GM23248 (cell line): ENCODE results near the gene TTC8. TPM values are rescaled to one million over a fixed set of nuclear protein-coding genes. Genes with fewer than 3 reads are reported as not detected.
"Not testable (repeated sequence)": the region's sequence is repeated elsewhere in the genome, so short reads cannot be mapped to it uniquely, and the experiment has no call there.

Source experiments
- DNase-seq: peaks from one replicate; pipeline ENCODE4 v3.0.0-alpha.2; 2015
- H2AFZ ChIP-seq: fragments of 200-600 bp; sonication (generic); 2 replicates; pipeline ENCODE4 v1.6.1; 2016; ENCODE audit warnings: antibody characterized with exemption
- H3F3A ChIP-seq: fragments of 200-600 bp; sonication (generic); 2 replicates; pipeline ENCODE4 v1.6.1; 2016; ENCODE audit warnings: mild to moderate bottlenecking, antibody characterized with exemption, mixed run types; ENCODE audit not compliant: insufficient read depth
- H3K27ac ChIP-seq: fragments of 200-600 bp; sonication (generic); 2 replicates; pipeline ENCODE4 v1.5.1; 2016; ENCODE audit warnings: mild to moderate bottlenecking
- H3K27me3 ChIP-seq: fragments of 200-600 bp; sonication (generic); replicated peaks from 2 replicates; pipeline ENCODE4 v1.6.1; 2016; ENCODE audit warnings: mild to moderate bottlenecking; ENCODE audit not compliant: insufficient read depth
- H3K36me3 ChIP-seq: fragments of 200-600 bp; sonication (generic); 2 replicates; pipeline ENCODE4 v1.6.1; 2016; ENCODE audit warnings: low read depth, mild to moderate bottlenecking
- H3K4me1 ChIP-seq: fragments of 200-600 bp; sonication (generic); 2 replicates; pipeline ENCODE4 v1.6.1; 2016; ENCODE audit warnings: mild to moderate bottlenecking; ENCODE audit not compliant: insufficient read depth
- H3K4me2 ChIP-seq: fragments of 200-600 bp; sonication (generic); one replicate; pipeline ENCODE4 v1.6.1; 2016; ENCODE audit warnings: mild to moderate bottlenecking; ENCODE audit not compliant: unreplicated experiment
- H3K4me3 ChIP-seq: fragments of 200-600 bp; sonication (generic); 2 replicates; pipeline ENCODE4 v1.5.1; 2016; ENCODE audit warnings: mild to moderate bottlenecking
- H3K79me2 ChIP-seq: fragments of 200-600 bp; sonication (generic); 2 replicates; pipeline ENCODE4 v1.6.1; 2016; ENCODE audit warnings: mild to moderate bottlenecking; ENCODE audit not compliant: insufficient read depth
- H3K9ac ChIP-seq: fragments of 200-600 bp; sonication (generic); 2 replicates; pipeline ENCODE4 v1.6.1; 2016; ENCODE audit warnings: mild to moderate bottlenecking
- H3K9me2 ChIP-seq: fragments of 200-600 bp; sonication (generic); 2 replicates; pipeline ENCODE4 v1.6.1; 2016; ENCODE audit warnings: mixed run types, mild to moderate bottlenecking, moderate library complexity; ENCODE audit not compliant: insufficient read depth
- H3K9me3 ChIP-seq: fragments of 200-600 bp; sonication (generic); one replicate; pipeline ENCODE4 v1.6.1; 2017; ENCODE audit warnings: low read depth
- H4K20me1 ChIP-seq: fragments of 200-600 bp; sonication (generic); 2 replicates; pipeline ENCODE4 v1.6.0; 2016; ENCODE audit not compliant: insufficient read depth
- EZH2 ChIP-seq: fragments of 200-600 bp; sonication (generic); IDR thresholded peaks from 2 replicates; pipeline ENCODE4 v1.6.1; 2018; ENCODE audit warnings: antibody characterized with exemption, mild to moderate bottlenecking; ENCODE audit not compliant: insufficient read depth, poor library complexity, severe bottlenecking
- EZH2phosphoT487 ChIP-seq: fragments of 200-600 bp; sonication (generic); IDR thresholded peaks from 2 replicates; pipeline ENCODE4 v1.6.1; 2018; ENCODE audit warnings: antibody characterized with exemption, moderate library complexity, mild to moderate bottlenecking, low read depth; ENCODE audit not compliant: insufficient read depth
- WGBS, 2 experiments: methylation state at CpG; one replicate each; pipeline ENCODE4 v1.1.6; 2015 to 2017; ENCODE audit warnings: low lambda C conversion rate in 2 of 2, low coverage in 1 of 2; ENCODE audit errors: missing lambda C conversion rate in 2 of 2; 5-methylcytosine and 5-hydroxymethylcytosine counted together
- in situ Hi-C: fragments of 300-500 bp; cut with MboI; formaldehyde crosslinking; loops from 2 replicates; pipeline ENCODE4 v1.15.0; 2020
- polyA plus RNA-seq: library from polyadenylated mRNA; unstranded; fragments of >200 nt; fragmentation: Nextera tagmentation; extraction: Ambion mirVana; gene quantifications from 2 replicates; pipeline ENCODE4 v1.2.1, GENCODE V29; 2016
- total RNA-seq: library from RNA; depleted of rRNA; stranded (reverse); fragments of >200 nt; shearing (Covaris generic); gene quantifications from 2 replicates; pipeline ENCODE4 v1.2.3, GENCODE V29; 2014; rRNA removed

Gene TTC8
- 47.7 and 49.4 TPM in 2 replicates for total RNA-seq
- 37.7 and 38.3 TPM in 2 replicates for polyA plus RNA-seq

- no peaks in the 10 kb centered on the region for H3K36me3 ChIP-seq
- peak within 1 kb of the TSS; percentile 99 for H2AFZ ChIP-seq
- no peaks in the 10 kb centered on the region for H3K9me2 ChIP-seq
- H3F3A ChIP-seq, result no peaks in the 10 kb centered on the region; the same call in 1 of the 2 replicates
- 1 to 2% methylated on average over 50 of the region's 50 CpGs for WGBS, 2 experiments
- TF ChIP-seq EZH2phosphoT487 (no peak), EZH2 (no peak)
- H3K27me3 ChIP-seq, result no peaks in the 10 kb centered on the region
- H3K9ac ChIP-seq, result peak within 1 kb of the TSS; percentile 94
- no peaks in the 10 kb centered on the region for H3K9me3 ChIP-seq
- peak within 1 kb of the TSS; percentile 92 for H3K4me3 ChIP-seq
- in situ Hi-C loops, result no loop called here
- no peaks in the 10 kb centered on the region for H4K20me1 ChIP-seq
- DNase-seq, result peak; percentile 97
- peaks cover 20% of the 10 kb centered on the region for H3K4me1 ChIP-seq
- H3K4me2 ChIP-seq, result peak within 1 kb of the TSS; percentile 92
- peaks cover 48% of the 10 kb centered on the region for H3K79me2 ChIP-seq
- peak within 1 kb of the TSS; percentile 93 for H3K27ac ChIP-seq
These were observed at the start of gene TTC8 for GRCh38 chr14:88824314-88825077. TSS of gene TTC8 (plus strand) at chr14:88824651. CDS start at chr14:88824708, 57 bp downstream.

- WGBS, 2 experiments, result 43 to 46% methylated on average over 3 of the region's 3 CpGs
- Histone ChIP-seq H3K4me1 (no peaks in the 10 kb centered on the region), H3K4me3 (no peak overlapping the region), H3K9me3 (no peaks in the 10 kb centered on the region), H3F3A (no peaks in the 10 kb centered on the region), H3K27ac (no peak overlapping the region), H4K20me1 (no peaks in the 10 kb centered on the region), H3K27me3 (peaks cover 19% of the 10 kb centered on the region; the same call in 1 of the 2 replicates), H2AFZ (no peak overlapping the region), H3K79me2 (no peaks in the 10 kb centered on the region), H3K9me2 (no peaks in the 10 kb centered on the region), H3K36me3 (no peaks in the 10 kb centered on the region), H3K4me2 (no peak overlapping the region), H3K9ac (no peak overlapping the region)
- TF ChIP-seq EZH2phosphoT487 (no peak), EZH2 (no peak)
- no peak for DNase-seq
- in situ Hi-C loops, result no loop called here
These were observed 48.9 kb upstream of the TTC8 start for GRCh38 chr14:88775532-88775931.

GRCh38 chr14:88785911-88786310 lies 38.5 kb upstream of the TTC8 start:
- Histone ChIP-seq H3K27ac (no peak overlapping the region), H3K4me2 (no peak overlapping the region), H3K4me1 (no peaks in the 10 kb centered on the region), H3K9me3 (no peaks in the 10 kb centered on the region), H3K36me3 (no peaks in the 10 kb centered on the region), H4K20me1 (no peaks in the 10 kb centered on the region), H3K79me2 (no peaks in the 10 kb centered on the region), H3K4me3 (no peak overlapping the region), H3F3A (no peaks in the 10 kb centered on the region), H3K9ac (no peak overlapping the region), H3K9me2 (no peaks in the 10 kb centered on the region), H3K27me3 (peaks cover 35% of the 10 kb centered on the region), H2AFZ (no peak overlapping the region)
- no peak for DNase-seq
- TF ChIP-seq EZH2phosphoT487, result no peak
- no peak for TF ChIP-seq EZH2
- 38 to 51% methylated on average over 1 of the region's 1 CpG for WGBS, 2 experiments
- in situ Hi-C loops, result no loop called here

- no peaks in the 10 kb centered on the region for H3K36me3 ChIP-seq
- H3F3A ChIP-seq, result no peaks in the 10 kb centered on the region
- TF ChIP-seq EZH2 (no peak), EZH2phosphoT487 (no peak)
- no peak overlapping the region for H2AFZ ChIP-seq
- H3K9me2 ChIP-seq, result no peaks in the 10 kb centered on the region
- DNase-seq, result no peak
- no peak overlapping the region for H3K4me2 ChIP-seq
- H4K20me1 ChIP-seq, result no peaks in the 10 kb centered on the region
- in situ Hi-C loops, result no loop called here
- no peak overlapping the region for H3K9ac ChIP-seq
- no peaks in the 10 kb centered on the region for H3K79me2 ChIP-seq
- peaks cover 37% of the 10 kb centered on the region for H3K27me3 ChIP-seq
- no peak overlapping the region for H3K4me3 ChIP-seq
- WGBS, 2 experiments, result 49 to 68% methylated on average over 4 of the region's 4 CpGs
- no peaks in the 10 kb centered on the region for H3K9me3 ChIP-seq
- H3K4me1 ChIP-seq, result no peaks in the 10 kb centered on the region
- no peak overlapping the region for H3K27ac ChIP-seq
These were observed 37.7 kb upstream of the TTC8 start for GRCh38 chr14:88786715-88787114.

- in situ Hi-C loops, H3K9me2 ChIP-seq, H3K9me3 ChIP-seq, H3K4me3 ChIP-seq, H2AFZ ChIP-seq, DNase-seq, H3F3A ChIP-seq, H3K79me2 ChIP-seq, H3K4me2 ChIP-seq, H3K27ac ChIP-seq, H4K20me1 ChIP-seq, H3K4me1 ChIP-seq, H3K36me3 ChIP-seq, H3K9ac ChIP-seq: not testable (repeated sequence)
- H3K27me3 ChIP-seq, result peaks cover 39% of the 10 kb centered on the region
These were observed 34.9 kb upstream of the TTC8 start for GRCh38 chr14:88789573-88789972.
